T-helper 2 cell (primary cell): ENCODE results near the gene DYNLT1.
"Not testable (repeated sequence)": the region's sequence is repeated elsewhere in the genome, so short reads cannot be mapped to it uniquely, and the experiment has no call there.

Source experiments
- DNase-seq, 5 experiments: peaks; one replicate each; pipeline versions ENCODE4 v3.0.0 to v3.0.0-alpha.2; 2012 to 2022

DYNLT1 gene

DNA sequence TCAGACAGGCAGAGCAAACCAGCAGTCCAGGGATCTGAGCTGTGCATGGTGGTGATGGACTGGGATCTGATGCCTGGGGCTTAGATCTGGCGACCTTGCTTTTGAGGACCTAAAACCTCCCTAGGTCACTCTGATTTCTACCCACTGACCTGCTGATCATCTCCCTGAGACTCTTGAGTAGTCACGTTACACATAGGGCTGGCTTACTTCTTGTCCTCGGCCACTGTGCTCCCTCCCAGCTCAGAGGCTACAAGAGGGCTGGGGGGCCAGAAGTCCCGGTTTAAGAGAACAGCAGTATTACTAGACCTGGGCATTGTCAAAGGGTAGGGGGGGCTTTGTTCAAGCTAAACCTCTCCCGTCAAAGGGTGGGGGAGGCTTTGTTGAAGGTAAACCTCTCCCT lies 5.5 kb downstream of the DYNLT1 start:
- DNase-seq, result no peak

DNA sequence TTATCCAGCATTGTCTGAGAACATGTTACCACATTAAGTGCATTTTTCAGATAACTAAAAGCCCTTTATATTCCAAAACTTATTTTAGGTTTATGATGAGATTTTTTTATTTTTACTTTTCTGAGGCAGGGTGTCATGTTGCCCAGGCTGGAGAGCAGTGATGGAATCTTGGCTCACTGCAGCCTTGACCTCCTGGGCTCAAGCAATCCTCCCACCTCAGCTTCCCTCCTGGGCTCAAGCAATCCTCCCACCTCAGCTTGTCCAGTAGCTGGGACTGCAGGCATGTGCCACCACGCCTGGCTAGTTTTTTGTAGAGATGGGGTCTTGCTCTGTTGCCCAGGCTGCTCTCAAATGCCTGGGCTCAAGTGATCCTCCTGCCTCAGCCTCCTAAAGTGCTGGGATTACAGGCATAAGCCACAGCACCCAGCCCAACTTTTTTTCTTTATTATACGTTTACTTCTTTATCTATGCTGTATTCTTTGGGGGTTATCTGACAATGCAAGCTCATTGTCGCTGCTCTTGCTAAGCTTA lies 6.2 kb downstream of the DYNLT1 start:
- no peak for DNase-seq

DNA sequence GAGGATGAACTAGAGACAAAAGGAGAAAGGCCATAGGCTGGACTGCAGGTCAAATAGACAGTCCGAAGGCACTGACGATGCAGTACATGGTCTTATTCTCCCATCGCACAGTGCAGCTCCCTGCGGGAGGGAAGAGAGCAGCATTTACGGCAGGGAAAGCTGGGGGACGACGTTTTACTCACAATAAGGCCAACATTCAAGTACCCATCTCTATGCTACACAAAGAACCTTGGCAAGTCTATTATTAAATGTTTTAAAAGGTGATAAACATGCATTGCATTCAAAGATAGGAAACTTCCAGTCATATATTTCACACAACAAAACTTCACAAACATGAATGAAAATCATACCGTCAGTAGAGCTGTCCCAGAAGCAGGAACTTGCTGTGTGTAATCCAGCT lies 7.8 kb downstream of the DYNLT1 start:
- no peak for DNase-seq

DNA sequence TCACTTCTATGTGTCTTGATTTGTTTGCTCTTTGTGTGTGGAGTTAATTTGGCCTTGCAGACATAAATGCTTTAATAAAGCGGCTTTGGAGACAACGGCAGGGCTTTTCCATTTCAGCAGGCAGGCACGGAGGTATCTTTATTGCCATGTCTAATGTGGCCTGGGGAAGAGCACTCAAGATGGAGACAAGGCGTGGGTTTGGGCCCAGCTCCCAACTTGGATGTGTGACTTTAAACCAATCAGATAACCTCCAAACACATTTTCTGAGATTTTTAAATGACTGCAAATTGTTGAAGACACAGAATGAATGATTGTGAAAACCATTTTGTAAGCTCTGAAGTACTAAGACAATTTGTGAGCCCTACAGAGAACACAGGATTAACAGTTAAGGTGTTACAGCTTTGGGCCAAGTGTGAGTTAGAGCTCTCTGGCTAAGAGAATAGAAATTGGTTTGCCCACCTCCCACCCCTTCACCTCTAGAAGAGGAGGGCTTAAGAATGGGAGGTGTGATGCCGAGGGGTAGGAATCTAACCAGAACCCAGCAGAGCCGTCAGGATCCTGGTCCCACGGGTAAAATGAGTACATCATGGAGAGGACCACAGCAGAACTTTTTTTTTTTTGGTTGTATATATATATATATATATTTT lies 9.0 kb downstream of the DYNLT1 start:
- DNase-seq, result no peak

DNA sequence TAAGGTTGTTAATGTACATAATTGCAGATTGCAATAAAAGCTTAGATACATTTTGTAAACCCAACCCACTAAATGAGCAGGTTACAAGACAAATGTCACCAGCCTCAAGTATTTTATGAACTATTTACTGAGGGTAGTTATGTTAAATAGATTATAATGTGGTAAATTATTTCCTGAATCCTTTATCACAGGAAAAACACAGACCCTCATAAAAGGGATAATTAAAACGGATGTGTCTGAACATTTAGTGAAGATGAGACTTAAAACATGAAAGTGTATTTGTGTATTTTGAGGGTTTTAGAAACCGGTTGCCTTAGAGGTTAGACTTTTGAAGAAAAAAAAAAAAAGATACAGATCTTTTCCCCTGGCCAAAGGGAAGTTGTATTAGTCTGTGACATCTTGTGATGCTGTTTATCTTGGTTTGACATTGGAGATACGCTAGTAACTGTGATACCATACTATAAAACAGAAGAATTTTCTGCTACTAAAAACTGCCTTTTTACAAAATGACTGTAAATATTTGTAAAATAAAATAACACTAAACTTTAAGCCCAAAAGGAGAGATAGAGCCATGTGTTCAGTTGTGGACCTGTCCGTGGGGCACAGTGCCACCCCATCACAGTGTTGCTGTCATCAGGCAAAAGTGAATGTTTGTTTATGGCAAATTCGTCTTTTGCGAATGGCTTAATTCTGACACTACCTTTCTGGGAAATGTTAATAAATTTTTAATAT lies 9.7 kb downstream of the DYNLT1 start:
- DNase-seq, result peak in 2 of 5 experiments; percentile 56 to 68

DNA sequence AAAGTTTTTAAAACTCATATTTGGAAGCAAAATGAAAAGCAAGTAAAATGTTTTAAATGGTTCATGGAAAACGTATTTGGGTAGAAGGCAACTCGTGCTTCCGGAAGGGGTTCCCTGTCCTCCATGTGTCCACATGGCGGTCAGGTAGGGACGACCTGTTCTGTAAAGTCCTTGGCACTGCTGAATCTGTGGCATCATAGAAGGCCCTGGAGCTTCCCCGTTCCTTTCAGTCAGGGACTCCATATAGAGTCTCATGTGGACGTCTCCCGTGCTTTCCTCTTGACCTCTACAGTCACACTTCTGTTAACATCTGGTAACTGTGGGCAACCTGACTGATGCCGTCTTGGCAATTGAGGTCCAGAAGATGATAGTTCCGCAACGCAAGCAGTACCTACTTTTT lies 11.4 kb downstream of the DYNLT1 start:
- DNase-seq, result no peak

DNA sequence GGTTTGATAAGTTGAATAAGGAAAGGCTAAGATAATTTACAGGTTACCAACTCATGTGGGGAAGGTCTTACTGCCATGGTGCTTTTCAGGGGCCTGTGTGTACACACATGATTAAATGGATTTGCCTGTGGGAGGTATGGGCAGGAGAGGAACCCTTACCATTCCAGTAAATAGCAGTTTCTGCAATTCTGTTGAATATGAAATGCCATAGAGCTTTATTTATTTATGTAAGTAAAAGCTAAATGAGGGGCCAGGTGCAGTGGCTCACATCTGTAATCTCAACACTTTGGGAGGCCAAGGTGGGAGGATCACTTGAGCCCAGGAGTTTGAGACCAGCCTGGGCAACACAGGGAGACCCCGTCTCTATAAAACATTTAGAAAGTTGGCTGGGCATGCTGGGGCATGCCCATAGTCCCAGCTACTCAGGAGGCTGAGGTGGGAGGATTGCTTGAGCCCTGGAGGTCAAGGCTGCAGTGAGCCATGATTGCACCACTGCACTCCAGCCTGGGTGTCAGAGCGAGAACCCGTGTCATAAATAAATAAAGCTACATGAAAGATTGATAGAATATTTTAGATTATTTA lies 11.9 kb downstream of the DYNLT1 start:
- not testable (repeated sequence) for DNase-seq

DNA sequence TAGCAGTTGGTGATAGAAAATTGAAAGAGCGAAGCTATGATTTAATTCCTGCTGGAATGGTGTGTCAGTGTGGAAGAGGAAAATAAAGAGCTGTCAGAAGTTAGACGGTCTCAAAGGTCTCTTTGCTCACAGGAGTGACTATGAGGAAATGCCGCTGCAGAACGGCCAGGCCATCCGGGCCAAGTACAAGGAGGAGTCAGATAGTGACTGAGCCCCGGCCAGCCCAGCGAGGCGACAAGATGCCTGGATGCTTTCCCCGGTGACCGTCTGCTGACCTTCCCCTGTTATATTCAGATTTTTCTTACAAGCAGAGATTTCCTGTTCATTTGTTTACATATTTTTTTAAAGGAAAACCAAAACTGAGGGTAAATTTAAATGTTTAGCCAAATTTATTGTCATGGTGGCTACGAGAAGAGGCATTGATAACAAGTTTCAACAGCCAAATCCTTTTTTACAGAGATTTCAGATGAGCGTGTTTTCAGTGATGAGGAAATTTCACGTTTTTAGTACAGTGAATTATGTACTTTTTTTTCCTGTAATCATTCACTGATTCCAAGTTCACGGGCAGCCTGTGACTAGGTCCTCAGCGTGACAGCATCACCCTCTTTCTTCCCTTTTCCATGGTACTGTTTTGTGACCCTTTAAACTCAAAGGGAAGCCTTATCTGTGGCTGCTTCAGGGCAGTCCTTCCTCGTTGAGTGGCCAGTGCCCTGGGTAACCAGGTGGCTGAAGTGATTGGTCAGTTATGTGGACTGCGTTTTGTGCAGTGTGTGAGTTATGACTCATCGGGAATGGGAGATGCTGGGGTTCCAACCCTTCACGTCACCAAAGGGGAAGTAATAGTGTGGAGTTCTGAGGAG lies 12.6 kb downstream of the DYNLT1 start:
- DNase-seq, result no peak

DNA sequence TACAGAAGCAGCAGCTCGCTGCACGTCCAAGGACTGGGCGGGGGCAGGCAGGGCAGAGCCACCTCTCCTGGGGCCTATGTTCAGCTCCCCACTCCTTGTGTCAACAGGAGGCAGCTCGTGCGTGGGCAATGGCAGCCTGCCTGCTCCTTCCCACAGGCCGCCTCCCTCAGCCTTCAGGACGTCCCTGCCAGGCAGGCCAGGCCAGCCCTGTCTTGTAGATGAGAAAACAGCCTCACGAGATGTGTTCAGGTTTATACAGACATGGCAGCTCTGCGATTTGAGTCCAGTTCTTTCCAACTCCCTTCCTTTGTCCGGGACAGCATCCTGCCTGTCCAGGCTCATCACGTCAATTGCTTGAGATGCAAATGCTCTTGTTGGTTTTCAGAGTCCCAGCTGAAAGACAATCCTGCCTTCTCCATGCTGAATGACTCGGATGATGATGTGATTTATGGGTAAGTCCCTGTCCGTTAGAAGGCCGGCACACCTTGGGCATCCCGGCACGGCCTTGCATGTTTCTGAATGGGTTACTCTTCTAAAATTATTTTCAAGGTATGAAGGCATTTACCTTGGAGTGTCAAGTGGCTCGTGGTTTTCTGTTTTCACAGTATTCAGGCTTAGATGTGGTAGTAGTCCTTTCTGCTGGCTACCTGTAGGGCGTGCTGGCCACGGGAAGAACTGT lies 13.5 kb downstream of the DYNLT1 start:
- DNase-seq, result no peak

DNA sequence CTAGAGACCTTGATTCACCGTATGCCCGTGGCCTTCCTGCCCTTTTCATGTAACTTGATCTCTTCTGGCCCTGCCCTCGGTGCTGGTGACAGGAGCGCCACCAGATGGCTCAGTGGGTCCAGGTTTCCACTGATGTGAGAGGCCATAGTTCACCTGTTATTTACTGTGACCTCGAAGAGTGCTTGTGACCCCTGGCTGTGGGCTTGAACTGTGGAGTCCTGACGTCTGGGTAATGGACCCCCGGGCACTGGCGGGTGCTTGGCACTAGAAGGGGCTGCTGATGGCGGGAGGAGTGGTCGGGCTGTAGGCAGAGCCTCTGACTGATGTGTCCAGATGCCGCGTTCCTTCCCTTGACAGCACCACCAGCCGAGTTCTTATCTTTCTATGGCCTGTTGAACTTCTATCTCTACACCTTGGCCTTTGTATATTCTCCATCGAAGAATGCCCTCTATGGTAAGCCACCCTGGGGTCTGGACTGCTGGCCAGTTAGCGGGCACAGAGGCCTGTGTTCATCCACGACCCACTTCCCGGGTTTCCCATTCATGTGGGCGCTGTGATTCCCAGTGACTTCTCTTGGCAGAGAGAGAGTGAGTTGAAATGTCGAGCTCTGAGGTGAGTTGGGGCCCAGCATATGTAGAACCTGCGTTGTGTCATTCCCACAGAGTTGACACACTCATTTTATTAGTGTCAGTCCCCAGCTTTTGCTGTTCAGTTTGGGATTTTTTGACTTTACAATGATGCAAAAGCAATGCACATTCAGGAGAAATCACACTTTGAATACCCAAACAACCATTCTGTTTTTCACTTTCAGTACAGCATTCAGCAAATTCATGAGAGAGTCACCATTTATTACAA lies 14.9 kb downstream of the DYNLT1 start:
- peak in 1 of 5 experiments; percentile 41 for DNase-seq

DNA sequence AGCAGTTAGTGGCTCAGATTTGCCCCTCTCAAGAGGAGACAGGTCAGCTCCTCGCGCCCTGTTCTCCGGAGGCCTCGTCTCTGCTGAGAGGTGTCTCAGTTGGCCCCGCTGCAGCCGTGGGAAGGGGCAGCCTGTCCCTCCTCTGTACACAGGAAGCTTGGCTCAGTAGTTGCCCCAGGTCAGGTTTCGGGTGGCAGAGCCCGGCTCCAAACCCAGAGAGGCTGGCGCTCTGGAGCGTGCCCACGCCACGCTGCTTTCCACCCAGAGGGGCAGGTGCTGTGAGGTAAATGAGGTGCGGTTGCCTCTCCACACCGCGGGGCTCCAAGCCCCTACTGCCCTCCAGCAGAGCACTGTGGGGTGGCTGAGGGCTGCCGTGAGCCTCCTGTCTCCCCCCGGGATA lies 16.0 kb downstream of the DYNLT1 start:
- DNase-seq, result no peak

DNA sequence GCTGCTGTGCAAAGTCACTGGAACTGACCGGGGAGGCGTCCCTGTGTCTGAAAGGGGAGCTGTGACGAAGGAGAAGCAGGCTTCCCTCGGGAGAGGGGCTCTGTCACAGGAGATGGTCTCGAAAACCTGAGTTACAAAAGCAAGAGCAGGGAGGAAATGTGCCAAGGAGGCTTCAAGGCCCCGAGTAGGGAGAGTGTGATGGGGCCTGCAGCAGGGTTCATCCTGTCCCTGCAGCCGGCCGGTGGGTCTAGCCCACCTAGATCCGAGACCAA lies 16.7 kb downstream of the DYNLT1 start:
- no peak for DNase-seq

DNA sequence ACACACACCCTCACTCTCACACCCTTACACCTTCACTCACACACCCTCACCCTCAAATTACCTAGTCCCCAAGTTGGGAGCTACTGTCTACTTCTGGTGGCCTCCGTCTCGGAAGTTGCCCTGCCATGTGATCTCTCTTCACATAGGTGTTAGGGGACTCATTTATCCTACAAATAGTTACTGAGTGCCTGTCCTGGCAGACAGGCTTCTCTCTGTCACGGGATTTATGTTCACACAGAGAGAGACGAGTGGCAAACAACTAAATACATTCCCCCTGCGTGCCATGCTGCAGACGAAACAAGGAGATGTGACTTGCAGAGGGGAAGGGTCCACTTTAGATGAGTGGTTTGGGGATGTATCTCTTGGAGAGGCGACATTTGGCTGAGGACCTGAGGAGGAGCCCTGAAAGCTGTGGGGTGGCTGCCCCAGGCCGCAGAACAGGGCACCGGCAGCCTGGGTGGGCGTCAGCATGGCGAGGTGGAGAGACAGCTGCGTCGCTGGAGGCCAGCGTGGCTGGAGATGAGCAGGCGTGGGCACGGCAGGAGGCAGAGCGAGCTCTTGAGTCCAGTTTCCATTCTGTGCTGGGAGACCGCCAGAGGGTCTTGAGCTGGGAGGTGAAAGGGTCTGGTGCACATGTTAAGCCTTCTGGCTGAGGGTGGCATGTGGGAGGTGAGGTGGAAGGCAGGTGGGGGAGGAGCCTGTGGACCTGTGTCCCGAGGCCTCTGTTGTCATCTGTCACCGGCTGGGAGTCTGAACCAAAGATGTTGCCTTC lies 17.2 kb downstream of the DYNLT1 start:
- no peak for DNase-seq

DNA sequence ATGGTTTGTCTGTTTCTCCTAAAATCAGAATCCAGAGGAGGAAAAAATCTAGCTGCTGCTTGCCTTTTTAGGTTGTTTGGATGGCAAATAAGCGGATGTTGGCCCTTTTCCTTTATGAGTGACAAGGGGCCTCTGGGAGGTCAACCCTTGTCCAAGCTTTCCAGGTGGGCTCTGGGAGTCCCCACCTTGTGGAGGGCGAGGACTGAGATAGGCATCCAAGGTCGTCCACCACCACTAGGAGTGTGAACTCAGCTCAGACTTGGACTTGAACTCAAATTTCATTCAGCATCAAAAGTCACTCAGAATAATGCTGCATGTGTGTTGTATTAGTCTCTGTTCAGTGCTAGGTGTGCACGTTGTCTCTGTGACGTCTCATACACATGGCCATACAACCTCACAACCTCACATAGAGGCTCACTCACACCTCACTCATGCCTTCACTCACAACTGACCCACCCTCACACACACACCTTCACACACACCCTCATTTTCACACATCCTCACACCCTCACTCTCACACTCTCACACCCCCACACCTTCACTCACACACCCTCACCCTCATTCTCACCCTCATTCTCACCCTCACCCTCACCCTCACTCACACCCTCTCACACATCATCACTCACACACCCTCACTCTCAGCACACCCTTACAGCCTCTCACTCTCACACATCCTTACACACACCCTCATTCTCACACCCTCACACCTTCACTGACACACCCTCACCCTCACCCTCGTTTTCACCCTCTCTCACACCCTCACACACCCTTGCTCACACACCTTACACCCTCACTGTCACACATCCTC lies 18.0 kb downstream of the DYNLT1 start:
- no peak for DNase-seq

DNA sequence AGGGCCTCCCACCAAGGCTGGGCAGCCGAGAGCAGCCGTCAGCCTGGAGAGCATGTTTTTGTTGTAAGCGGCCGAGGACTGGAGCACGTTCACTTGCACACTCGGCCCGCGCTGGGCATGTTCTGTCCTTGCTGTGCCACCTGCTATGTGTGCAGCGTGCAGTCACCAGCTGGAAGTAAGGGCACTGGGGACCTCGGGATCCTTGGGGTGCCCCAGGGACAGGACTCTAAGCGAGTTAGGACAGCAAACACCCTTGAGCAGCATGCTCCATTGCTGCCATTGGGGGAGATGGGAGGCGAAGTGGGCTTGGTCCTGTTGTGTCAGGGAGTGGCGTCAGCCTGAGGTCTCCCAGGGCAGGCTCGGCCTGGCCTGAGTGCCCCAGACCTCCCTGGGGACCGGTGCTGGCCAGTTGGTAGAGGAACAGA lies 18.6 kb downstream of the DYNLT1 start:
- DNase-seq, result no peak

DNA sequence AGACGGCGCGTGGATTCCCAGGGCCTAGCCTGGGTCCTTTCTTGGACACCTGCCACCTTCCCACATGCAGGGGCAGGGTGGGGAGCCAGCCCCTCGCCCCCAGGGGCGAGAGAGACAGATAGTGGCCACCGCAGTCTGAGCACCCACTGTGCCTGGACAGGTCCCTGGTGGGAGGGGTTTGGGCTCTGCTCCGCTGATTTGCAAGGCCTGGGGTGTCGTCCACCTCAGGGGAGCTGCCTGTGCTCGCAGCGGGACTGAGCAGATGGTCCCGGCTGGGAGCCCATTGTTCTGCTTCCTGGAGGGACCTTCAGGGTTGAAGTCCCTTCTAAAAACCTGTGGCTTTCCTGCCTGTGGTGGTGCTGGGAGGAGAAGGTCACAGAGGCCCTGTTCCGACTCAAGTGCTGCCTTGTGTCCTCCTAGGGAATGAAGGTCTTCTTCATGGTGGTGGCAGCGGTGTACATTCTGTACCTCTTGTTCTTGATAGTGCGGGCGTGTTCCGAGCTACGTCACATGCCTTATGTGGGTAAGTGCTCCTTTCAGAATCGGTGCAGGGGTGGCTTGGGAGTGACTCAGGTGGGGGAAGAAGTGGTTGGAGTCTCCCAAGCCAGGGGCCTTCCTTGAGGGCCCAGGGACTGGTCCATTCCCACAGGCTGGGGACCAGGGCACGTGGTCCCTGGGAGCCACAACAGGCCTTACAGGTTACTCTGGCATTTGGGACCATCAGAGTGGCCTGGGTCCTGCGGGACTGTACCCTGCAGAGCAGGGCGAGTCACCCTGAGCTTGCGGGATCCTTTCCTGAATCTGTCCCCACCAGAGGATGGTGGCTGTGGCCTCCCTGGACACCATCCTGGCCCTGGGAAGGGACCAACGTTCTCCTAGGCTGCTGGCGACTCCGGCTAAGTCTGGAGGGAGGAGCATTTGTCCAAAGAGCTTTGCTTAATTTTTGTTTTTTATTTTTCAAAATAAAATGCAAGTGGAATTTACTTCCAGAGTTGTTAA lies 19.6 kb downstream of the DYNLT1 start:
- DNase-seq, result no peak

DNA sequence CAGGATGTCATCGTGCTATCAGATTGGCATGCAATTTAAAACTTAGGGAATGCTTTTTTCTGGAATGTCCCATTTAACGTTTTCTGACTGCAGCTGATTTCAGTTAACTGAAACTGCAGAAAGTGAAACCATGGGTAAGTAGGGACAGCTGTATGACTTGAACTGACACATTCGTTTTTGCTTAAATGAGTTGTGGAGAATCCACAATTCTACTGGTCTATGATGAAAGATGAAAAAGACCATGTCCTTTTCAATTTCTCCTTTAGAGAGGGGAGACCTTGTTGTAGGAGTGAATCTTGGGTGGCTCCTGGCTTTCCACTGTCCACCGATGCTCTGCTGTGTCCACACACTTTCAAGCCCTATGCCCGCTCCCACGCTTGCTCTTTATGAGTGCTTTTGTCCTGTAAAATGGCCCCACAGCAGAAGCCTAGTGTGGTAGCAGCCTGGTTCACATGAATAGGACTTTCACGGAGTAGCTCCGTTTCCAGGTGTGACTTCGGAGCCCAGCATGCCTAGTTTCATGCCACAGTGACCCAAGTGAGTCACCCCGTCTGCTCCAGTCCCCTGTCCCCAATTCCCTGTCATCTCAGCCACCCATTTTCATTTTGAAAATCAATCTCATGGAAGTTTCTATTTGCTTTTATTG lies 21.9 kb downstream of the DYNLT1 start:
- DNase-seq, result peak in 1 of 5 experiments; percentile 40
